ENCODE data around the gene PXDN. TPM values are rescaled to one million over a fixed set of nuclear protein-coding genes. Genes with fewer than 3 reads are reported as not detected.

The PXDN gene
- total RNA-seq, 4 donors from 2014 or later = 7.0 to 9.5 (median 9.4) TPM

DNA sequence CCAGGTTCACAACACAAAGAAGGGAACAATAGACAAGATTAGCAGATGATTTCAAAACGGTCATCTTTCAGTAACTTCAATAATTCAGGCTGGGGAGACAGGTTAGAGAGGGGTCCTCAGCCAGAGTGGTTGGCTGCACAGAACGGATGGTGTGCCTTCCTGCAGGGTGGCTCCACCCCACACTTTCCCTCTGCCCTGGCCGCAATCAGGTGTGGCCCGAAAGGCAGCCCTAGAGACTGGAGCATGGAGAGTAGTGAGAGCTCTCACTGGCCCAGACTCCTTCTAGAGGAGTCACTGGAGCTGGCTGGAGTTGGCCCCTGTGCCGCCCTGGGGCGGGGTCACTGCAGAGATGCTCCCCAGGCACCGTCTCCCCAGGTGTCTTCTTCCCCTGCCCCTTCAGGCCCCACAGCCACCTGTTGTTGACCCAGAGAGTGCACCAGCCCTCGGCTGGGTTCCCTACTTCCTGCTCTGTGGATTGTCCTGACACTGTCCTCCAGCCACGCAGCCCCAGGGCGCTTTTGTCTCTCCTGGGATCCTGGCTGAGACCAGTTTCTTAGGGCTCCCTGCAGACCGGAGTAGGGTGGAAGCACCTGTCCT lies 126.8 kb downstream of the PXDN start:
- no peaks in the 10 kb centered on the region for H3K9me3 ChIP-seq
- 89% methylated on average over 4 of the region's 11 CpGs for WGBS
- peaks cover 3% of the 10 kb centered on the region for H3K4me1 ChIP-seq
- H3K27ac ChIP-seq = no peak overlapping the region
- no peaks in the 10 kb centered on the region for H3K36me3 ChIP-seq
- DNase-seq (ENCODE audit: low spot score in 2 of 2) = no peak
- TF ChIP-seq, protein P1, sequence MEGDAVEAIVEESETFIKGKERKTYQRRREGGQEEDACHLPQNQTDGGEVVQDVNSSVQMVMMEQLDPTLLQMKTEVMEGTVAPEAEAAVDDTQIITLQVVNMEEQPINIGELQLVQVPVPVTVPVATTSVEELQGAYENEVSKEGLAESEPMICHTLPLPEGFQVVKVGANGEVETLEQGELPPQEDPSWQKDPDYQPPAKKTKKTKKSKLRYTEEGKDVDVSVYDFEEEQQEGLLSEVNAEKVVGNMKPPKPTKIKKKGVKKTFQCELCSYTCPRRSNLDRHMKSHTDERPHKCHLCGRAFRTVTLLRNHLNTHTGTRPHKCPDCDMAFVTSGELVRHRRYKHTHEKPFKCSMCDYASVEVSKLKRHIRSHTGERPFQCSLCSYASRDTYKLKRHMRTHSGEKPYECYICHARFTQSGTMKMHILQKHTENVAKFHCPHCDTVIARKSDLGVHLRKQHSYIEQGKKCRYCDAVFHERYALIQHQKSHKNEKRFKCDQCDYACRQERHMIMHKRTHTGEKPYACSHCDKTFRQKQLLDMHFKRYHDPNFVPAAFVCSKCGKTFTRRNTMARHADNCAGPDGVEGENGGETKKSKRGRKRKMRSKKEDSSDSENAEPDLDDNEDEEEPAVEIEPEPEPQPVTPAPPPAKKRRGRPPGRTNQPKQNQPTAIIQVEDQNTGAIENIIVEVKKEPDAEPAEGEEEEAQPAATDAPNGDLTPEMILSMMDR (IDR thresholded peaks at IDR 0.05) = no peak
- no peak for TF ChIP-seq EP300 (IDR thresholded peaks at IDR 0.05)
- TF ChIP-seq POLR2AphosphoS5 (IDR thresholded peaks at IDR 0.05) = no peak
- TF ChIP-seq POLR2A (IDR thresholded peaks at IDR 0.05) = no peak
- no peak overlapping the region for H3K4me3 ChIP-seq
- no peaks in the 10 kb centered on the region for H3K27me3 ChIP-seq

DNA sequence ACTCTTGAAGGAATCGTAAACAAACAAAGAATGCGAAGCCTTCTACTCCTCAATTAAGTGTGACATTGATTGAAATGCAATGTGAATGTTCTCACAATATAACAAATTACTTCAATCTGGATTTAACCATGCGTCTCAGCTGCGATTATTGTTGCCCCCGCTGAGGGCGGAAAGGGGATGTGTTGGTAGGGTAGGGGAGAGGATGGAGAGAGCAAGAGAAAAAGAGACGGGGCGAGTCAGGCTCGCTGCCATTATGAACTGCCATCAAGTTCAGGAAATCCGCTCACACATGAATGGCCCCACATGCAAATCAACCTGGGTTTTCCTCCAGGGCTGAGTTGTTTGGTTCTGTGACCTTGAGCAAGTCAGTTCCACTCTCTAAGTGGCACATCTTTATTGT lies 129.8 kb downstream of the PXDN start:
- no peaks in the 10 kb centered on the region for H3K9me3 ChIP-seq
- H3K4me1 ChIP-seq = peaks cover 3% of the 10 kb centered on the region
- DNase-seq (ENCODE audit: low spot score in 2 of 2) = no peak
- H3K4me3 ChIP-seq = no peak overlapping the region
- 55% methylated on average over 10 of the region's 10 CpGs for WGBS
- H3K27me3 ChIP-seq = no peaks in the 10 kb centered on the region
- H3K27ac ChIP-seq = no peak overlapping the region
- no peak for TF ChIP-seq POLR2A (IDR thresholded peaks at IDR 0.05)
- TF ChIP-seq, protein P1 (IDR thresholded peaks at IDR 0.05) = no peak
- no peak for TF ChIP-seq EP300 (IDR thresholded peaks at IDR 0.05)
- no peak for TF ChIP-seq POLR2AphosphoS5 (IDR thresholded peaks at IDR 0.05)
- H3K36me3 ChIP-seq = no peaks in the 10 kb centered on the region

DNA sequence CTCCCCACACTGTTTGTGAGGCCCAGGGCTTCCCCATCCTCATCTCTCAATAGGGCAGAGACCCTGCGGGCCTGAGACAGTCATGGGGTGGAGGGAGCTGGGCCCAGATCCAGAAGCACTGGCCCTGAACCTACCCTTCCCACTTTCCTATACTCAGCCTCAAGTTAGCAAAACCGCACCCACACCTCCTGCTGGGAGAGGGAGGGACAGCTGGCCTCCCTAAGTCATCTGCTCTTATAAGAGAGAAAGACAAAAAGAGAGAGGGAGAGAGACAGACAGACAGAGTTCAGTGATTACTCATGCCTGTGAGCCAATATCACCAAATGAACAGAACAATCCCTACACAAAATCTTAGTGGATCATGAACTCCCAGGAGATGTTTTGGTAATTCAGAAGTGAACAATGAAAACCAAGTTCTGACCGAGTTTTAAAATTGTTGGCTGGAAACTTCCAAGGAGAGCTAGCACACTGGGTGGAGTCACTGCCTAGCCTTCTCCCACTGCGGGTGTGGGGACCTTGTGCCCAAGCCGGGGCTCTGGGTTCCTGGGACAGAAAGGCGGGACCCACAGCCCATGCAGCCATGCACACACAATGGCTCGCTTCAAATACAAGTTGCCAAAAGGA lies 130.5 kb downstream of the PXDN start:
- Histone ChIP-seq H3K9me3 (no peaks in the 10 kb centered on the region), H3K4me1 (peaks cover 3% of the 10 kb centered on the region), H3K27me3 (no peaks in the 10 kb centered on the region), H3K4me3 (no peak overlapping the region), H3K36me3 (no peaks in the 10 kb centered on the region), H3K27ac (no peak overlapping the region)
- WGBS = 56% methylated on average over 6 of the region's 7 CpGs
- no peak for DNase-seq (ENCODE audit: low spot score in 2 of 2)
- TF ChIP-seq POLR2AphosphoS5 (IDR thresholded peaks at IDR 0.05) = no peak
- TF ChIP-seq, protein P1 (IDR thresholded peaks at IDR 0.05) = no peak
- TF ChIP-seq POLR2A (IDR thresholded peaks at IDR 0.05) = no peak
- TF ChIP-seq EP300 (IDR thresholded peaks at IDR 0.05) = no peak

DNA sequence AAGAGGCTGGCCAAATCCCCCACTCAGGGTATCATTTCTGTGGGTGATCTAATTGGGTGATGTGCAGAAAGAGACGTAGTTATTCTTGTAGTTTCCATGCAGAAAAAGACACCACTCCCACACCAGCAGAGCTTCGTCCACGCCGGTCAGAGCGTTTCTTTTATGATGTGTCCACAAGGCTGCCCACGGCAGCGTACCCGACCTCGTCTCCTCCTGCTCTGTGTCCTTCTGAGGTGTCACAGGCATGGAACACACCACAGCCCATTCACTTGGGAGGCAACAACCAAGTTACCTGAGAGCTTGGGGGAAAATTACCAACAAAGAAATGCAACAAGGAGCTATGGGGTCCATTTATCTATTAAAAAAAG lies 131.3 kb downstream of the PXDN start:
- Histone ChIP-seq H3K9me3 (no peaks in the 10 kb centered on the region), H3K4me1 (peaks cover 3% of the 10 kb centered on the region), H3K36me3 (no peaks in the 10 kb centered on the region), H3K27me3 (no peaks in the 10 kb centered on the region), H3K4me3 (no peak overlapping the region), H3K27ac (no peak overlapping the region)
- DNase-seq (ENCODE audit: low spot score in 2 of 2) = no peak
- 96% methylated on average over 9 of the region's 9 CpGs for WGBS
- TF ChIP-seq POLR2A (IDR thresholded peaks at IDR 0.05) (no peak), POLR2AphosphoS5 (IDR thresholded peaks at IDR 0.05) (no peak), EP300 (IDR thresholded peaks at IDR 0.05) (no peak)
- TF ChIP-seq, protein P1 (IDR thresholded peaks at IDR 0.05) = no peak

DNA sequence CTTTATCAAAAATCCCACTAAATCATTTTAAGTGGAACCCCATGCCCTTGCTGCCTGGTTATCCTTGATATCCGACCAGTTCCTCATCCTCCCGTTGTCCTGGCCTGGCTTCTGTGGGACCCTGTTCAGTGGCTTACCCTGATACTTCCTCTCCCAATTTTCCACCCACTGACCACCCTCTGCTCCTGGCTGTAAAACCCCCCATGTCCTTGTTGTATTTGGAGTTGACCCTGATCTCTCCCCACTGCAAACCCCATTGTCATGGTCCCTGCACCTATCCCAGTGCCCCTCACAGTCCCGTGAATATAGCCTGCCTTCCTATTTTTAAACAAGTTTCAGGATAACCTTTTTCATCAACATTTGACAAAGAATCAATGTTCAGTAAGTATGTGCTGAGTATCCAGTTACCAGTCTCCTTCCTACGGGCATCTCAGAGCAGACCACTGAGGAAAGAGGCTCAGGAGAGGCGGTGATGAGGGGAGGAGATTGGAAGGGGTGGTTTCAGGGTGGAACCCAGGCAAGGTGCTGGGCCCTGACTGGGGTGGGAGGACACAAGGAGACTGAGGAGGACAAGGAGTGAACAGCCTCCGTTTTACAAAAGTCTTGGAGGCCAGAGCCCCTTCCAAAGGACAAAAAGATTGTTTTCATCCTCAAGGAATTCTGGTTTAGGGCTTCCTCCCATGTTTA lies 131.8 kb downstream of the PXDN start:
- TF ChIP-seq EP300 (IDR thresholded peaks at IDR 0.05) (no peak), POLR2A (IDR thresholded peaks at IDR 0.05) (no peak), POLR2AphosphoS5 (IDR thresholded peaks at IDR 0.05) (no peak)
- TF ChIP-seq, protein P1 (IDR thresholded peaks at IDR 0.05) = no peak
- Histone ChIP-seq H3K4me3 (no peak overlapping the region), H3K27ac (no peak overlapping the region), H3K36me3 (no peaks in the 10 kb centered on the region), H3K9me3 (no peaks in the 10 kb centered on the region), H3K27me3 (no peaks in the 10 kb centered on the region), H3K4me1 (peaks cover 3% of the 10 kb centered on the region)
- DNase-seq (ENCODE audit: low spot score in 2 of 2) = peak in 1 of 2 donors; percentile 22
- 82% methylated on average over 6 of the region's 6 CpGs for WGBS

Data from suprapubic skin (tissue), 4 donors.